Calu3 (cell line): Measurements from ENCODE around the gene CCDC191. TPM values are rescaled to one million over a fixed set of nuclear protein-coding genes. Genes with fewer than 3 reads are reported as not detected.

Experiments used
- BruUV-seq: library from RNA; stranded (reverse); fragments of 400-500 nt; replicated peaks from 2 replicates; lab custom pipeline; 2021; lab: Mats Ljungman, UMichigan
- CTCF ChIA-PET: fragments of 300-600 bp; sonication (Branson Sonifier 250); formaldehyde crosslinking; loops from one replicate; lab custom pipeline; 2022; ENCODE audit warnings: antibody characterized with exemption; lab: Charles Lee
- DNase-seq: peaks from one replicate; pipeline ENCODE4 v3.0.0; 2022
- H3K27ac Mint-ChIP-seq: one replicate; pipeline ENCODE4 v1.8.0; 2022; ENCODE audit warnings: mixed read lengths; ENCODE audit not compliant: unreplicated experiment
- H3K27me3 Mint-ChIP-seq: one replicate; pipeline ENCODE4 v1.8.0; 2022; ENCODE audit warnings: mixed read lengths; ENCODE audit not compliant: unreplicated experiment
- H3K36me3 Mint-ChIP-seq: one replicate; pipeline ENCODE4 v1.8.0; 2022; ENCODE audit warnings: mild to moderate bottlenecking, moderate library complexity, mixed read lengths; ENCODE audit not compliant: insufficient read depth, unreplicated experiment
- H3K4me1 Mint-ChIP-seq: one replicate; pipeline ENCODE4 v1.8.0; 2022; ENCODE audit warnings: mild to moderate bottlenecking, low read depth, mixed read lengths; ENCODE audit not compliant: unreplicated experiment
- H3K4me3 Mint-ChIP-seq: one replicate; pipeline ENCODE4 v1.8.0; 2022; ENCODE audit warnings: mild to moderate bottlenecking, low read depth, moderate library complexity, mixed read lengths; ENCODE audit not compliant: unreplicated experiment
- H3K9me3 Mint-ChIP-seq: one replicate; pipeline ENCODE4 v1.8.0; 2022; ENCODE audit warnings: low read depth, mixed read lengths; ENCODE audit not compliant: unreplicated experiment
- CTCF ChIP-seq: fragments of 200-600 bp; IDR thresholded peaks from one replicate; pipeline ENCODE4 v1.8.0; 2022; ENCODE audit warnings: antibody characterized with exemption; ENCODE audit not compliant: unreplicated experiment
- intact Hi-C: fragments of 100-400 bp; cut with micrococcal nuclease; formaldehyde crosslinking; loops from one replicate; pipeline ENCODE4 v1.10.0; 2022; ENCODE audit not compliant: unreplicated experiment
- total RNA-seq: library from RNA; stranded (reverse); gene quantifications from 2 replicates; pipeline ENCODE4 v1.2.3, GENCODE V29; 2022

Gene CCDC191
- total RNA-seq, 1 experiment from 2014 or later, result 6.5 TPM

GRCh38 chr3:113985541-113985940 is 70.8 kb downstream of the CCDC191 start:
- CTCF ChIA-PET, result no interaction called here
- DNase-seq, result no peak
- TF ChIP-seq CTCF, result no peak
- Mint-ChIP-seq H3K4me3 (no peak overlapping the region), H3K36me3 (no peaks in the 10 kb centered on the region), H3K27me3 (no peaks in the 10 kb centered on the region), H3K9me3 (peaks cover 6% of the 10 kb centered on the region), H3K27ac (no peak overlapping the region), H3K4me1 (no peaks in the 10 kb centered on the region)
- BruUV-seq, result no TSS peak
- intact Hi-C loops, result no loop called here

GRCh38 chr3:113983544-113983943 is 72.8 kb downstream of the CCDC191 start:
- no peaks in the 10 kb centered on the region for H3K4me1 Mint-ChIP-seq
- no peaks in the 10 kb centered on the region for H3K27me3 Mint-ChIP-seq
- CTCF ChIA-PET, result no interaction called here
- H3K27ac Mint-ChIP-seq, result no peak overlapping the region
- intact Hi-C loops, result no loop called here
- H3K4me3 Mint-ChIP-seq, result no peak overlapping the region
- no TSS peak for BruUV-seq
- DNase-seq, result no peak
- TF ChIP-seq CTCF, result no peak
- H3K36me3 Mint-ChIP-seq, result no peaks in the 10 kb centered on the region
- H3K9me3 Mint-ChIP-seq, result peaks cover 6% of the 10 kb centered on the region

- CTCF ChIA-PET, result no interaction called here
- H3K4me1 Mint-ChIP-seq, result no peaks in the 10 kb centered on the region
- BruUV-seq, result no TSS peak
- intact Hi-C loops, result no loop called here
- DNase-seq, result no peak
- TF ChIP-seq CTCF, result no peak
- no peak overlapping the region for H3K4me3 Mint-ChIP-seq
- peaks cover 6% of the 10 kb centered on the region for H3K9me3 Mint-ChIP-seq
- no peaks in the 10 kb centered on the region for H3K36me3 Mint-ChIP-seq
- no peak overlapping the region for H3K27ac Mint-ChIP-seq
- H3K27me3 Mint-ChIP-seq, result no peaks in the 10 kb centered on the region
Observed at GRCh38 chr3:113981803-113982202, 74.5 kb downstream of the CCDC191 start.

GRCh38 chr3:113979916-113980315 is 76.4 kb downstream of the CCDC191 start:
- Mint-ChIP-seq H3K4me3 (no peak overlapping the region), H3K9me3 (no peaks in the 10 kb centered on the region), H3K27me3 (no peaks in the 10 kb centered on the region), H3K36me3 (no peaks in the 10 kb centered on the region), H3K27ac (no peak overlapping the region), H3K4me1 (no peaks in the 10 kb centered on the region)
- CTCF ChIA-PET, result no interaction called here
- DNase-seq, result no peak
- intact Hi-C loops, result no loop called here
- no peak for TF ChIP-seq CTCF
- no TSS peak for BruUV-seq
